Thymus (tissue), 11 donors: ENCODE measurements around the gene SPHK2. TPM values are rescaled to one million over a fixed set of nuclear protein-coding genes. Genes with fewer than 3 reads are reported as not detected.
"Not testable (repeated sequence)": the region's sequence is repeated elsewhere in the genome, so short reads cannot be mapped to it uniquely, and the experiment has no call there.

Experiments
- DNase-seq, 9 donors: peaks; one replicate each; pipeline ENCODE4 v3.0.0-alpha.2; 2013; ENCODE audit warnings: low spot score in 9 of 9, low read depth in 6 of 9, missing footprints in 1 of 9
- H3K27ac ChIP-seq, 2 donors: one replicate each; pipeline ENCODE4 v1.5.1; 2013; ENCODE audit warnings: control low read depth in 1 of 2, low read depth in 1 of 2, low read length in 1 of 2, mild to moderate bottlenecking in 1 of 2, moderate library complexity in 1 of 2
- H3K27me3 ChIP-seq, 2 donors: one replicate each; pipeline ENCODE4 v1.5.1; 2013; ENCODE audit warnings: low read length in 1 of 2; ENCODE audit not compliant: control insufficient read depth in 2 of 2, insufficient read depth in 1 of 2
- H3K36me3 ChIP-seq, 2 donors: one replicate each; pipeline ENCODE4 v1.5.1; 2013; ENCODE audit warnings: low read length in 1 of 2, mild to moderate bottlenecking in 1 of 2, moderate library complexity in 1 of 2; ENCODE audit not compliant: control insufficient read depth in 2 of 2, insufficient read depth in 2 of 2
- H3K4me1 ChIP-seq, 2 donors: one replicate each; pipeline ENCODE4 v1.5.1; 2013; ENCODE audit warnings: low read length in 2 of 2; ENCODE audit not compliant: control insufficient read depth in 2 of 2, insufficient read depth in 2 of 2
- H3K4me3 ChIP-seq, 2 donors: one replicate each; pipeline ENCODE4 v1.5.1; 2013; ENCODE audit warnings: low read length in 2 of 2, control low read depth in 1 of 2, mild to moderate bottlenecking in 1 of 2
- H3K9me3 ChIP-seq, 2 donors: one replicate each; pipeline ENCODE4 v1.5.1; 2013; ENCODE audit warnings: low read length in 1 of 2, mild to moderate bottlenecking in 1 of 2; ENCODE audit not compliant: control insufficient read depth in 2 of 2, insufficient read depth in 1 of 2
- WGBS: extraction: QIAGEN DNeasy Blood & Tissue Kit; methylation state at CpG from one replicate; pipeline ENCODE4 v1.1.7; 2013; 5-methylcytosine and 5-hydroxymethylcytosine counted together
- polyA plus RNA-seq: library from polyadenylated mRNA; stranded (reverse); fragments of 200-250 nt; gene quantifications from one replicate; pipeline ENCODE4 v1.2.3, GENCODE V29; 2013
- total RNA-seq: library from RNA; stranded (reverse); fragments of 120-200 nt; gene quantifications from one replicate; pipeline ENCODE4 v1.2.4, GENCODE V29; 2013
- donor health status: healthy.

The SPHK2 gene
- total and polyA plus RNA-seq, 2 donors, result 4.6 to 13.4 TPM

GRCh38 chr19:48678201-48678600, 58.9 kb downstream of the SPHK2 start:
- Histone ChIP-seq H3K36me3 (no peaks in the 10 kb centered on the region), H3K4me3 (no peak overlapping the region), H3K27me3 (peaks cover 0 to 16% of the 10 kb centered on the region in 2 donors), H3K9me3 (peaks cover 0 to 4% of the 10 kb centered on the region in 2 donors), H3K4me1 (peaks cover 19 to 28% of the 10 kb centered on the region in 2 donors), H3K27ac (no peak overlapping the region)
- 93% methylated on average over 4 of the region's 4 CpGs for WGBS
- no peak for DNase-seq

GRCh38 chr19:48680006-48680405, 60.7 kb downstream of the SPHK2 start:
- H3K36me3 ChIP-seq, H3K27me3 ChIP-seq, H3K9me3 ChIP-seq, H3K4me3 ChIP-seq, H3K27ac ChIP-seq, DNase-seq: not testable (repeated sequence)
- WGBS, result 99% methylated on average over 18 of the region's 19 CpGs
- peaks cover 18 to 28% of the 10 kb centered on the region in 2 donors for H3K4me1 ChIP-seq

Other genes starting within 250 kb of the SPHK2 start
- gene KDELR1, start 228.0 kb upstream of the SPHK2 start, total RNA-seq, result 20.7 TPM
- 81.0 TPM for gene KDELR1, start 228.0 kb upstream of the SPHK2 start, polyA plus RNA-seq
- gene GRIN2D, start 225.8 kb upstream of the SPHK2 start, total RNA-seq, result 0.05 TPM
- 0.07 TPM for gene GRIN2D, start 225.8 kb upstream of the SPHK2 start, polyA plus RNA-seq
- gene GRWD1, start 173.5 kb upstream of the SPHK2 start, total RNA-seq, result 20.2 TPM
- gene GRWD1, start 173.5 kb upstream of the SPHK2 start, polyA plus RNA-seq, result 8.4 TPM
- gene KCNJ14, start 163.9 kb upstream of the SPHK2 start, total RNA-seq, result 0.19 TPM
- 0.78 TPM for gene KCNJ14, start 163.9 kb upstream of the SPHK2 start, polyA plus RNA-seq
- 32.0 TPM for gene CYTH2, start 150.1 kb upstream of the SPHK2 start, total RNA-seq
- gene CYTH2, start 150.1 kb upstream of the SPHK2 start, polyA plus RNA-seq, result 42.4 TPM
- 0.19 TPM for gene LMTK3, start 107.7 kb upstream of the SPHK2 start, total RNA-seq
- 1.5 TPM for gene LMTK3, start 107.7 kb upstream of the SPHK2 start, polyA plus RNA-seq
- gene SULT2B1, start 67.3 kb upstream of the SPHK2 start, total RNA-seq, result 0.09 TPM
- gene SULT2B1, start 67.3 kb upstream of the SPHK2 start, polyA plus RNA-seq, result 4.3 TPM
- not detected for gene SPACA4, start 12.8 kb upstream of the SPHK2 start, total RNA-seq
- gene SPACA4, start 12.8 kb upstream of the SPHK2 start, polyA plus RNA-seq, result not detected
- 0.33 TPM for gene FAM83E, start 4.4 kb upstream of the SPHK2 start, total RNA-seq
- gene FAM83E, start 4.4 kb upstream of the SPHK2 start, polyA plus RNA-seq, result 2.2 TPM
- 2,287 TPM for gene RPL18, start 328 bp upstream of the SPHK2 start, total RNA-seq
- gene RPL18, start 328 bp upstream of the SPHK2 start, polyA plus RNA-seq, result 2,606 TPM
- 15.8 TPM for gene DBP, start 17.9 kb downstream of the SPHK2 start, total RNA-seq
- gene DBP, start 17.9 kb downstream of the SPHK2 start, polyA plus RNA-seq, result 21.2 TPM
- gene CA11, start 26.7 kb downstream of the SPHK2 start, total RNA-seq, result 9.8 TPM
- 15.3 TPM for gene CA11, start 26.7 kb downstream of the SPHK2 start, polyA plus RNA-seq
- gene NTN5, start 53.5 kb downstream of the SPHK2 start, total RNA-seq, result 0.09 TPM
- 3.5 TPM for gene NTN5, start 53.5 kb downstream of the SPHK2 start, polyA plus RNA-seq
- 0.66 TPM for gene FUT2, start 76.5 kb downstream of the SPHK2 start, total RNA-seq
- gene FUT2, start 76.5 kb downstream of the SPHK2 start, polyA plus RNA-seq, result 3.2 TPM
- 0.38 TPM for gene MAMSTR, start 100.2 kb downstream of the SPHK2 start, total RNA-seq
- gene MAMSTR, start 100.2 kb downstream of the SPHK2 start, polyA plus RNA-seq, result 1.2 TPM
- 3.3 TPM for gene RASIP1, start 121.1 kb downstream of the SPHK2 start, total RNA-seq
- gene RASIP1, start 121.1 kb downstream of the SPHK2 start, polyA plus RNA-seq, result 15.6 TPM
- 0.05 TPM for gene IZUMO1, start 127.4 kb downstream of the SPHK2 start, total RNA-seq
- gene IZUMO1, start 127.4 kb downstream of the SPHK2 start, polyA plus RNA-seq, result 0.18 TPM
- gene FUT1, start 133.1 kb downstream of the SPHK2 start, total RNA-seq, result 0.52 TPM
- 1.3 TPM for gene FUT1, start 133.1 kb downstream of the SPHK2 start, polyA plus RNA-seq
- gene FGF21, start 136.0 kb downstream of the SPHK2 start, total RNA-seq, result not detected
- 0.11 TPM for gene FGF21, start 136.0 kb downstream of the SPHK2 start, polyA plus RNA-seq
- 18.9 TPM for gene BCAT2, start 191.5 kb downstream of the SPHK2 start, total RNA-seq
- 37.5 TPM for gene BCAT2, start 191.5 kb downstream of the SPHK2 start, polyA plus RNA-seq
- gene HSD17B14, start 217.0 kb downstream of the SPHK2 start, total RNA-seq, result 9.9 TPM
- gene HSD17B14, start 217.0 kb downstream of the SPHK2 start, polyA plus RNA-seq, result 20.4 TPM
- gene PLEKHA4, start 249.1 kb downstream of the SPHK2 start, total RNA-seq, result 4.1 TPM
- 17.3 TPM for gene PLEKHA4, start 249.1 kb downstream of the SPHK2 start, polyA plus RNA-seq